HG03175 (cell line): ENCODE data around the gene NOXO1.
"Not testable (repeated sequence)": the region's sequence is repeated elsewhere in the genome, so short reads cannot be mapped to it uniquely, and the experiment has no call there.

Experiments
- ATAC-seq: cut with Tn5 transposase; IDR thresholded peaks from one replicate; pipeline ENCODE4 v1.9.1; 2021; ENCODE audit warnings: mild to moderate bottlenecking, moderate library complexity; ENCODE audit not compliant: unreplicated experiment

Gene NOXO1

DNA sequence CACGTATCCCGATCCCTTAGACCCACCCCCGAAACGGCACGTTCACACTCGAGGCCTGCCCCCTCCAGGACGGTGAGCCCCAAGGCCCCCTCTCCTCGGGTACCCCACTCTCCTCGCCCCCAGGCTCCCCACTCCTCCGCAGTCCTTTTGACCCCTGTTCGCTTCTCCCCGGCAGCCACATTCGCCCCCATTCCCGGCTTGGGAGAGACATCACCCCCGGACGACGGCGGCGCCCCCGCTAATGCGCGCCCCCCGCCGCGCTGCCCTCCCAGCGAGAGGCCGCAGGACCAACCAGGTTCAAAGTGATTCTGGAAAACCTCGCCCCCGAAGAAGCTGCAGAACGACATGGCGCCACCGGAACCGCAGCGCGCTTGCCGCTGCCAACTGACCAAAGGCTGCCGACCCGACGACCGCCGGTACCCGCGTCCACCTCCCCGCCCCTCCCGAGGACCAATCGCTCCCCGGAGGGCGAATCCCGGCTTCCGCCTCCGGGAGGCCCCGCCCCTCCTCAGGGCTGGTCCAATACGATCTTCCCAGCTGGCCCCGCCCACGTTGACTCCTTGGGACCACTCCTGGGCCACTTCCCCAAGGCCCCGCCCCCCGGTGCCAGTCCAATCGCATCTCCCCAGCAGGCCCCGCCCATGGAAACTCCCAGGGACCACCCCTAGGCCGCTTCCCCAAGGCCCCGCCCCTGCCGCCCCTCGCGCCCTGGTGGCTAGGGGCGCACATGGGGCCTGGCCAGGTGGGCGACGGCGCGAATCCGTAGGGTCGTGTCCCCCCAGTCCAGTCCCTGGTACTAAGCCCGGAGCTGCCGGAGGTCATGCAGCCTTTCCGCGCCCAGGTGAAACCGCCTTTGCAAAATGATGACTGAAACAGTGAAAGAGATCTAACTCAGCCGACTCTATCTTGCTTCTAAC lies 38.2 kb downstream of the NOXO1 start, which contains the start of gene MSRB1:
TSS of gene MSRB1 (minus strand) at position 390 of the 917 bp plus-strand sequence. CDS start at position 347, 43 bp downstream.
- ATAC-seq = peak; percentile 94

GRCh38 chr16:1942047-1942809 lies 39.0 kb downstream of the NOXO1 start:
- ATAC-seq = no peak

DNA sequence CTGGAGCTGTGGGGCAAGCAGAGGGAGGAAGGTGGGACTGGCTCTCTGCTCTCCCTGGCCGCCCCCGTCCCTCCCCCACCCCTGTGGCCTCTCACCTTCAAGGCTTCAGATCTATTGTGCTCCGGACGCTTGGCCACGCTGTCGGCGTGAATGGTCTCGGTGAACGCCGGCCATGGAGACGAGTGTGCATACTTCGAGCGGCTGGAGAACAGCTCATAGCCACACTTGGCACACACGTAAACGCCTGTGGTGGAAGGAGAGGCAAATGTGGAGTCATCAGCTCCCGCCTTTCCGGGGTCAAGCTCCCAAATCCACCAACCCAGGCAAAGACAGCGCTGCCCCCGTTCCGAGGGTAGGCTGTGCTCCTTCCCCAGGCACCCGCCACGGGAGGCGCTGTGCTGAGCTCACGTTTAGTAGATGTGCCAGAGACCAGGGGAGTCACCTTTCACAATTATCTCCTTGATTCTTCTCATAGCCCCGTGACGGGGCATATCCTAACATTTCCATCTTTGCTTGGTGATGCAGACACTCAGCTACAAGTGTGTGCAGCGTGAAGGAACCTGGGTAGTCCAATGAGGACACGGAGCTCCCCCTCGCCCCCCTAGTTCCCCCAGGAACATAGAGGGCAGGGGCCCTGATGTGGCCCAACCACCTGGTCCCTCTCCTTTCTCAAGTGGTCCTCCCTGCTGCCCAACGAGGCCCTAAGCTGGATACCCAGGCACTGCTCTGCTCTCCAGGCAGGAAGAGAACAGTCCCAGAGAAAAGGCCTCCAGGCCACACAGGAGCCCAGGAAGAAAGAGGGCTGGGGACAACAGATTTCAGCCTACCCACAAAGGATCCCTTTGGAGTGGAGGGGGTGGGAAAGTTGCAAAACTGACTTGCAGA lies 39.9 kb downstream of the NOXO1 start:
- ATAC-seq = no peak

DNA sequence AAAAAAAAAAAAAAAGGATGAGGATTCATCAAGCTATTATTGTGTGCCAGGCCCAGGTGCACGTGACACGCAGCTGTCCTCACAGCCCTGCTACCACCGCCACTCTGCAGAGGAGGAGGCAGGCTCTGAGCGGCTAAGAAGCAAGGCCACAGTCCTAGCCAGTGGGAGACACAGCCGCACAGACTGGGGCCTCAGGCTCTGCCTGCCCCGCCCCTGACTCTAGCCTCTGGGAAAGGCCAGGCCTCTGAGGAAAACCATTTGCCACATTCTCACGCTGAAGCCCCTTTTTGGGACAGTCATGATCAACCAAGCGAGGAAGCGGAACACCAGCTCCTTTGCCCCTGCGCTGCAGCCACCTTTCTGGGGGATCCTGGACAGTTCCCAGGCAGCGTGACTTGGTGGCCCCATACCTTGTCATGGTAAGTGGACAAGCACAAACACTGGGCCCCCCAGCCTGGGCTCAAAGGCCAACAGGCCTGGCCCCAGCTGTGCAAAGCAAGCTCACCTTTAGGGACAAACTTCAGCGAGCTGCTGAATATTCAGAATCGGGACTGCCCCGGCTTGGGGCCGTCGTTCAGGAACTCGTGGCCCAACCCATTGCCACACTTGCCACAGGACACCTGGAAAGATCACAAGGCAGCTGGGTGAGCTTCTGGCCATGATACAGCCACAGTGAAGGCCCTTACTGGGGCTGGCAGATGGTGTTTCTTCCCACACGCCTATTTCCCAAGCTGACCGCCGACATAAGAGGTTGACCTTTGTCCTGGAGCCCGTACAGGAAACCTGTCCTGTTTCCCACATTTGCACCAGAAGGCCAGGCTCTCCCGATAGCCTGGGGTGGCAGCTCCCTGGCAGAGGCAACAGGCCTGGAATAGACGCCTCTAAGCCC lies 40.8 kb downstream of the NOXO1 start:
- ATAC-seq = no peak

- ATAC-seq = not testable (repeated sequence)
Measured at GRCh38 chr16:1939833-1940232, 41.4 kb downstream of the NOXO1 start.

- no peak for ATAC-seq
Measured at GRCh38 chr16:1938910-1939309, 42.4 kb downstream of the NOXO1 start.

- ATAC-seq = no peak
Measured at GRCh38 chr16:1938316-1938715, 43.0 kb downstream of the NOXO1 start.

DNA sequence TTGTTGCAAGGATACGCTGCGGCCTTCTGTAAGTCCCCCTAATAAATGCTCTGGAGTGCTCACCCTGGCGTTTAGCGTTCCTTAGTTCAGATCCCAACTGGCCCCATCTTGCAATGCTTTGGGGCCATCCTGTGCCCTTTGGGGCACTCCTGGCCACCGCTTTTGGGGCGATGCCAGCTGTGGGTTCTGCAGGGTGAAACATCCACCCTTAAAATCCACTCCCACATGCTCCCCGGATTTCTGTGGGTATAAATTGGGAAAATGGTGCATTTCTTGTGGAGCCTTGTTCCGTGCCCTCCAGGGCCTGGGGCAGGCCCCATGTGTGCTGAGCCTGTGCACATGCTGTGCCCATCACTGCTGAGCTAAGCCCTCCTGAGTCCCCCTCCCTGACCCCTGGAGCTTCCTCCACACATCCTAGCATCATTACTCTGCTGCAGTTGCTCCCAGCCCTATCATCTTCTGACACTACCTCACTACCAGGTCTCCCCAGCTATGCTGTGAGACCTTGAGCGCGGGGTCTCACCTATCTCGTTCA lies 44.3 kb downstream of the NOXO1 start:
- ATAC-seq = no peak

DNA sequence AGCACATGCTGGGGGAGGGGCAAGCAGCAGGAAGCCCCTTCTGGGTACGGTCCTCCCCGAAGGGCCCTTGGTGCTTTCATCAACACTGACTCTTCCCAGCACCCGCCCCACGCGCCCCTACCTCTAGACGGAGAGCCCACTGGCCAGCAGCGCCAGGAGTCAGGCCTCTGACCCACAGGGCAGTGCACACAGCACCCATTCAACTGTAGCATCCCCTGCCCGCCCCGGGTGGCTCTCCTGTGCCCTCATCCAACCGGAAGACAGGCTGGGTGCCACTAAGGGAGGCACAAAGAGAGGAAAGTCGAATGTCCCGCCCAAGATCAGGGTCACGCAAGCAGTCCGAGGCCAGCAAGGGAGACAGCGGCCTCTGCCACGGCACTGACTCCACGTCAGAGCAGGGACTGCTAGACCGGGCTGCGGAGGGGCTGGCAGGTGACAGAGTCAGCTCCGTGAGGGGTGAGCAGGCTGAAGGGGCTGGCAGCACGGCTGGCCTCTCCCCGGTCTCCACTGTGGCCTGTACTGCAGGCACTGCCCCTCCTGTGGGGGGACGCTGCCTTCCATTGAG lies 48.1 kb downstream of the NOXO1 start:
- no peak for ATAC-seq

- no peak for ATAC-seq
Measured at GRCh38 chr16:1932050-1933028, 48.9 kb downstream of the NOXO1 start.

DNA sequence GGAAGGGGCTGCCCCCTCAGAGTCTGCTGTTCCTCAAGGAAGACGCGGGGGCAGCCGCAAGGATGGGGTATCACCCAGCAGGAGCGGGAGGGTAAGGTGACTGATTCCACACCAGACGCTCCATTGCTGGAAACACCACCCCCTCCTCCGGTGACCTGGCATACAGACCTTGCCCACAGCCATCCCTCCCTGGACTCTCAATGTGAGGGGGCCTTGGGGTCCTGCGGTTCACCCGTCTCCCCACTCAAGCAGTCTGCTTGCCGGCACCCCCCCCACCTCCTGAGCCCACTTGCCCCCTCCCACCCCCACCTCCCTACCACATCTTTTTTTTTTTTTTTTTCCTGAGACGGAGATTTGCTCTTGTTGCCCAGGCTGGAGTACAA lies 50.9 kb downstream of the NOXO1 start:
- ATAC-seq = no peak

DNA sequence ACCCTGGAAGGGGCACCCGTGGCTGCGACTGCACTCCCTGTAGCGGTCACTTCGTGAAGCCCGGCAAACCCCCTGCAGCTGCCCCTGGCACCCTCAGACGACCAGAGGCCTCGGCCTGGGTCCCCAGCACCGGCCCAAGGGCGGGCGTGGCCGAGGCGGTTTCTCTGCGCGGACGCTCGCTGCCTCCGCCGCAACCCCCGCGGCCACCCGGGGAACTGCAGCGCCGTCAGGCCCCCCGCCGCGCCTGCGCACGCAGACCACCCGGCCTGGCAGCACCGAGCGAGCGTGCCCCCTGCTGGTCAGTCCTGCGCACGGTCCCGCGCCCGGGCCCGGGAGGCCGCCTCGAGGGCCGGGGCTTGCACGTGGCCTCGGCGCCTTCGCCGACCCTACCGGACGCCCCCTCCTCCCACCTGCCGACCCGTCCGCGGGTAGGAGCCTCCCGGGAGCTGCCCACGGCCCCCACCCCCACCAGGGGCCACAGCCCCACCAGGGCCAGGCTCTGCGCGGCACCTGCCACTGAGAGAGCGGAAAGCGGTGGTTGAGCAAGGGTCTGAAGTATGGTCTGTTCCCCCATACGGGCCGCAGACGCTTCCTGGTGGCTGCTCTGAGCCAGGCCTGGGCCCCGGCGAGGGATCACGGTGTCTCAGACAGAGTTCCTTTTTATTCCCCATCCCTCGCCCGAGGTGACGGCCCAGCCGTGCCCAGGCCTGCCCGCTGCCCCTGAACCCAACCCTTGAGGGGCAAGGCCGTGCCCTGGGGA lies 51.5 kb downstream of the NOXO1 start:
- ATAC-seq = peak; percentile 91

DNA sequence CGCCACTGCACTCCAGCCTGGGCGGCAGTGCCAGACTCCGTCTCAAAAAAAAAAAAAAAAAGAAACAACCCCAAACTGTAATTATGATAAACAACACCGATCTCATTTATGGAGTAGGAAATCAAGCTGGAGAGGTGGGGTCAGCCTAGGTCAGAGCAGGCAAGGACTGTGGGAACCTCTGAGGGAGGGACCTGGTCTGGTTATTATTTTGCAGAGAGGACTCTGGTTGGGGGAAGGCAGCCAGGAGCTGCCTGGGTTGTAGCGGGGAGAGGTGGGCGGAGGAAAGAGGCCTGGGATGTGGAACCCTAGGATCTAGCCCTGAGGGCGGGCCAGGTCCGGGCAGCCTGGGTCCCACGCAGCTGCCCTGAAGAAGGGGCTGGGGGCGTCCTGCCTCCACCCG lies 52.2 kb downstream of the NOXO1 start:
- ATAC-seq = no peak
